Measurements from ENCODE around the gene SLC35E3. TPM values are rescaled to one million over a fixed set of nuclear protein-coding genes. Genes with fewer than 3 reads are reported as not detected.

SLC35E3 gene
- total and polyA plus RNA-seq, 2 experiments from 2014 or later = 5.5 to 13.8 TPM

- H3K27ac ChIP-seq (ENCODE audit: low read depth) = no peak overlapping the region
- Mint-ChIP-seq H3K9me3 (no peaks in the 10 kb centered on the region), H3K4me3 (no peak overlapping the region), H3K4me1 (no peaks in the 10 kb centered on the region), H3K27ac (no peak overlapping the region), H3K36me3 (ENCODE audit: low read depth) (peaks cover 53% of the 10 kb centered on the region), H3K27me3 (ENCODE audit: insufficient read depth, low read depth, poor library complexity) (no peaks in the 10 kb centered on the region)
- DNase-seq (ENCODE audit: low spot score) = no peak
- no peaks in the 10 kb centered on the region for H3F3A ChIP-seq (replicated peaks; ENCODE audit: low read depth)
- H3K79me2 ChIP-seq (replicated peaks; ENCODE audit: insufficient read depth) = no peaks in the 10 kb centered on the region
- no peaks in the 10 kb centered on the region for H3K9me2 ChIP-seq (ENCODE audit: insufficient read depth)
- H4K20me1 ChIP-seq (replicated peaks; ENCODE audit: insufficient read depth) = no peaks in the 10 kb centered on the region
- no peak for TF ChIP-seq REST (IDR thresholded peaks at IDR 0.05; ENCODE audit: unreplicated experiment)
- no peak for TF ChIP-seq STAT1 (IDR thresholded peaks at IDR 0.05; ENCODE audit: unreplicated experiment)
- TF ChIP-seq CREB1 (CRISPR knock-in tag; IDR thresholded peaks at IDR 0.05; ENCODE audit: low read depth) = no peak
- no peak for TF ChIP-seq ZNF114 (CRISPR knock-in tag; IDR thresholded peaks at IDR 0.05)
- no peak for TF ChIP-seq ETS1 (IDR thresholded peaks at IDR 0.05)
- TF ChIP-seq POLR2AphosphoS5 (IDR thresholded peaks at IDR 0.05; ENCODE audit: low read depth) = no peak
- no peak for TF ChIP-seq EZH2phosphoT487 (IDR thresholded peaks at IDR 0.05; ENCODE audit: unreplicated experiment)
- TF ChIP-seq JUNB (IDR thresholded peaks at IDR 0.05; ENCODE audit: unreplicated experiment) = no peak
- TF ChIP-seq CTCF (conservative IDR thresholded peaks at IDR 0.05; ENCODE audit: low read depth in 2 of 2) = no peak
- no peak for TF ChIP-seq EZH2 (IDR thresholded peaks at IDR 0.05; ENCODE audit: low read depth, unreplicated experiment)
- no peak overlapping the region for H2AFZ ChIP-seq
- no peak for ATAC-seq
- H3K36me3 ChIP-seq (ENCODE audit: insufficient read depth) = peaks cover 56% of the 10 kb centered on the region
- H3K4me2 ChIP-seq = no peak overlapping the region
- H3K27me3 ChIP-seq (ENCODE audit: insufficient read depth) = no peaks in the 10 kb centered on the region
- no peaks in the 10 kb centered on the region for H3K4me1 ChIP-seq (ENCODE audit: insufficient read depth)
- no peak overlapping the region for H3K4me3 ChIP-seq
Measured at GRCh38 chr12:68727776-68728175, 18.2 kb upstream of the SLC35E3 start.

- Histone ChIP-seq H3K4me2 (no peak overlapping the region), H3K79me2 (replicated peaks; ENCODE audit: insufficient read depth) (no peaks in the 10 kb centered on the region), H3K36me3 (ENCODE audit: insufficient read depth) (peaks cover 55% of the 10 kb centered on the region), H3F3A (replicated peaks; ENCODE audit: low read depth) (no peaks in the 10 kb centered on the region), H4K20me1 (replicated peaks; ENCODE audit: insufficient read depth) (no peaks in the 10 kb centered on the region), H3K4me1 (ENCODE audit: insufficient read depth) (no peaks in the 10 kb centered on the region), H3K27me3 (ENCODE audit: insufficient read depth) (no peaks in the 10 kb centered on the region), H3K4me3 (no peak overlapping the region), H2AFZ (no peak overlapping the region), H3K27ac (ENCODE audit: low read depth) (no peak overlapping the region), H3K9me2 (ENCODE audit: insufficient read depth) (no peaks in the 10 kb centered on the region)
- no peak for ATAC-seq
- Mint-ChIP-seq H3K27me3 (ENCODE audit: insufficient read depth, low read depth, poor library complexity) (no peaks in the 10 kb centered on the region), H3K9me3 (no peaks in the 10 kb centered on the region), H3K36me3 (ENCODE audit: low read depth) (peaks cover 63% of the 10 kb centered on the region), H3K4me1 (no peaks in the 10 kb centered on the region), H3K4me3 (no peak overlapping the region), H3K27ac (no peak overlapping the region)
- DNase-seq (ENCODE audit: low spot score) = no peak
- TF ChIP-seq ZNF331 (CRISPR knock-in tag; IDR thresholded peaks at IDR 0.05; ENCODE audit: low read depth) (no peak), EZH2phosphoT487 (IDR thresholded peaks at IDR 0.05; ENCODE audit: unreplicated experiment) (no peak), ETS1 (IDR thresholded peaks at IDR 0.05) (no peak), CTCF (conservative IDR thresholded peaks at IDR 0.05; ENCODE audit: low read depth in 2 of 2) (no peak), EZH2 (IDR thresholded peaks at IDR 0.05; ENCODE audit: low read depth, unreplicated experiment) (no peak), JUNB (IDR thresholded peaks at IDR 0.05; ENCODE audit: unreplicated experiment) (no peak)
Measured at GRCh38 chr12:68733661-68734071, 12.3 kb upstream of the SLC35E3 start.

Measured in GM23338 (cell line).